ENCODE data around the gene JDP2. TPM values are rescaled to one million over a fixed set of nuclear protein-coding genes. Genes with fewer than 3 reads are reported as not detected.

Gene JDP2
- total and polyA plus RNA-seq, 12 donors = 6.8 to 59.8 (median 31.8) TPM

DNA sequence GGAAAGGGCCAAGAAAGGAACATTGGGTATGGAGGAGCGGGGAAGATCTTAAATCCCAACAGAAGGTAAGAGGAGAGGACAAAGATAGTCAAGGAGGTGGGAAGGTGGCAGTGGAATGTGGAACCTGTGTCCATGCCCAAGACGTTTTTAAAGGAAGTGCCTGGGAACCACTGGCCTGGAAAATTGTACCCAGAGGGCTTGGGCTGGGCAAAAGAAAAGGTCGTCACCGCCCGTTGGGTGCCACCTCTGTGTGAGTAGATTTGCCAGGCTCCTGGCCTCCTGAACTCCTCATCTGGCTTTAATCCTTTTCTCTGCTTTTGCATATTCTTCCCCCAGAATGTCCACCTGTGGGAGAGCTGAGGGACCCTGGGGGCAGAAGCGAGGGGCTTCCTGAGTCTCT lies 32.6 kb downstream of the JDP2 start:
- Histone ChIP-seq H3K4me1 (replicated peaks in 1 of 2) (peaks cover 8 to 15% of the 10 kb centered on the region in 2 donors), H3K27me3 (no peaks in the 10 kb centered on the region), H3K4me3 (no peak overlapping the region), H3K27ac (no peak overlapping the region), H3K9me3 (replicated peaks in 1 of 3) (no peaks in the 10 kb centered on the region), H3K36me3 (replicated peaks in 1 of 2) (peaks cover 0 to 23% of the 10 kb centered on the region in 2 donors)
- intact Hi-C loops (cut with DNase I) = no loop called here
- DNase-seq = no peak
- WGBS, 4 donors = 89 to 92% (median 89%) methylated on average over 6 of the region's 6 CpGs
- TF ChIP-seq, protein P1, sequence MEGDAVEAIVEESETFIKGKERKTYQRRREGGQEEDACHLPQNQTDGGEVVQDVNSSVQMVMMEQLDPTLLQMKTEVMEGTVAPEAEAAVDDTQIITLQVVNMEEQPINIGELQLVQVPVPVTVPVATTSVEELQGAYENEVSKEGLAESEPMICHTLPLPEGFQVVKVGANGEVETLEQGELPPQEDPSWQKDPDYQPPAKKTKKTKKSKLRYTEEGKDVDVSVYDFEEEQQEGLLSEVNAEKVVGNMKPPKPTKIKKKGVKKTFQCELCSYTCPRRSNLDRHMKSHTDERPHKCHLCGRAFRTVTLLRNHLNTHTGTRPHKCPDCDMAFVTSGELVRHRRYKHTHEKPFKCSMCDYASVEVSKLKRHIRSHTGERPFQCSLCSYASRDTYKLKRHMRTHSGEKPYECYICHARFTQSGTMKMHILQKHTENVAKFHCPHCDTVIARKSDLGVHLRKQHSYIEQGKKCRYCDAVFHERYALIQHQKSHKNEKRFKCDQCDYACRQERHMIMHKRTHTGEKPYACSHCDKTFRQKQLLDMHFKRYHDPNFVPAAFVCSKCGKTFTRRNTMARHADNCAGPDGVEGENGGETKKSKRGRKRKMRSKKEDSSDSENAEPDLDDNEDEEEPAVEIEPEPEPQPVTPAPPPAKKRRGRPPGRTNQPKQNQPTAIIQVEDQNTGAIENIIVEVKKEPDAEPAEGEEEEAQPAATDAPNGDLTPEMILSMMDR (IDR thresholded peaks at IDR 0.05) = no peak
- TF ChIP-seq POLR2A (IDR thresholded peaks at IDR 0.05) = no peak

DNA sequence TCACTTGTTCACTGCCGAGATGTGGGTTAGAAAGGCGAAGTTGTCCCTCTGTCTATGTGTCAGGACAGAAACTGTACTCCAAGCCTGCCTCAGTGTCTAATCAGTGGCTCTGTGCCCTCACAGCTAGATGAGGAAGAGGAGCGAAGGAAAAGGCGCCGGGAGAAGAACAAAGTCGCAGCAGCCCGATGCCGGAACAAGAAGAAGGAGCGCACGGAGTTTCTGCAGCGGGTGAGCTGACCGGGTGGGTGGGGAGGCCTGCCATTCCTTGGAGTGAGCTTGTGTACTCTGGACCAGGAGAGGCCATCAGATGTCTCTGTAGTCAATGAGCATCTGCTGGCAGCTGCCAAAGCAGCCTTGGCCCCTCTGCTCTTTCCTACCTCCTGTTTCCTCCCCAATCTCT lies 33.5 kb downstream of the JDP2 start:
- intact Hi-C loops (cut with DNase I) = no loop called here
- peaks cover 0 to 23% of the 10 kb centered on the region in 2 donors for H3K36me3 ChIP-seq (replicated peaks in 1 of 2)
- TF ChIP-seq POLR2A (IDR thresholded peaks at IDR 0.05) = no peak
- TF ChIP-seq, protein P1 (IDR thresholded peaks at IDR 0.05) = no peak

GRCh38 chr14:75461755-75462349 lies 34.0 kb downstream of the JDP2 start:
- Histone ChIP-seq H3K36me3 (replicated peaks in 1 of 2) (peaks cover 0 to 23% of the 10 kb centered on the region in 2 donors), H3K4me3 (no peak overlapping the region), H3K27me3 (no peaks in the 10 kb centered on the region), H3K9me3 (replicated peaks in 1 of 3) (no peaks in the 10 kb centered on the region), H3K27ac (no peak overlapping the region), H3K4me1 (replicated peaks in 1 of 2) (peaks cover 8 to 13% of the 10 kb centered on the region in 2 donors)
- TF ChIP-seq POLR2A (IDR thresholded peaks at IDR 0.05) = no peak
- TF ChIP-seq, protein P1 (IDR thresholded peaks at IDR 0.05) = no peak
- WGBS, 4 donors = 79 to 88% (median 84%) methylated on average over 1 to 2 of the region's 2 CpGs
- intact Hi-C loops (cut with DNase I) = no loop called here
- DNase-seq = no peak

More for the DNA sequence above, 33.5 kb downstream of the JDP2 start:
- Histone ChIP-seq H3K4me3 (no peak overlapping the region), H3K27ac (no peak overlapping the region), H3K27me3 (no peaks in the 10 kb centered on the region), H3K9me3 (replicated peaks in 1 of 3) (no peaks in the 10 kb centered on the region), H3K4me1 (replicated peaks in 1 of 2) (peaks cover 8 to 13% of the 10 kb centered on the region in 2 donors)
- no peak for DNase-seq
- WGBS, 4 donors = 92 to 95% (median 94%) methylated on average over 12 of the region's 12 CpGs

DNA sequence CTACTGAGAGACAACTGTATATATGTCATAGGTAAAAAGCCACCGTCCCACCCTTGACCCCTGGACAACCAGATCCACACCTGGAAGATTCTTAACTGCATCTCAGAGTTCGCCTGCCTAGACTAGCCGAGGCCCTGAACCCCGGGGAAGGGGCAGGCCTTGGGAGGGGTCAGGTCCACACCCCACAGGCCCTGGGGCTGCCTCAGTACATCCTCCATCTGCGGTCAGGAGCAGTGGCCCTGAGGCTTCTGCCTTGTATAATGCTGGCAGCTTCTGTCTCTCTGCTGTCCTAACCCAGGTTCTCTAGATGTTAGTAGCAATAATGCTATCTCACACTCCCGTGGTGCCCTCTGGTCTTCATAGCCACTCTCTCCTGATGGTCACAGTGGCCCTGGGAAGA lies 36.8 kb downstream of the JDP2 start:
- Histone ChIP-seq H3K27ac (no peak overlapping the region), H3K4me3 (no peak overlapping the region), H3K27me3 (no peaks in the 10 kb centered on the region), H3K9me3 (replicated peaks in 1 of 3) (no peaks in the 10 kb centered on the region), H3K4me1 (replicated peaks in 1 of 2) (peaks cover 0 to 3% of the 10 kb centered on the region in 2 donors), H3K36me3 (replicated peaks in 1 of 2) (peaks cover 0 to 31% of the 10 kb centered on the region in 2 donors)
- intact Hi-C loops (cut with DNase I) = no loop called here
- WGBS, 4 donors = 50 to 86% (median 82%) methylated on average over 1 to 6 of the region's 6 CpGs
- no peak for TF ChIP-seq POLR2A (IDR thresholded peaks at IDR 0.05)
- TF ChIP-seq, protein P1 (IDR thresholded peaks at IDR 0.05) = no peak
- DNase-seq = no peak
